GM23338 (cell line): ENCODE data around the gene AVPR1A. TPM values are rescaled to one million over a fixed set of nuclear protein-coding genes. Genes with fewer than 3 reads are reported as not detected.
A peak's percentile ranks its signal among the peaks of the same experiment; 100 is the strongest.

Experiments used
- ATAC-seq: fragments of 200-7000 bp; cut with Tn5 transposase; 3 replicates; pipeline ENCODE4 v1.9.1; 2020
- DNase-seq: peaks from one replicate; pipeline ENCODE4 v3.0.0-alpha.2; 2015; ENCODE audit warnings: low spot score
- H2AFZ ChIP-seq: fragments of 200-600 bp; sonication (generic); 2 replicates; pipeline ENCODE4 v1.8.0; 2016; ENCODE audit warnings: antibody characterized with exemption, mild to moderate bottlenecking, moderate library complexity
- H3F3A ChIP-seq: fragments of 200-600 bp; sonication (generic); replicated peaks from 2 replicates; pipeline ENCODE4 v1.8.0; 2017; ENCODE audit warnings: antibody characterized with exemption, mixed run types, low read depth
- H3K27ac ChIP-seq: fragments of 200-600 bp; sonication (generic); 2 replicates; pipeline ENCODE4 v1.6.1; 2016; ENCODE audit warnings: low read depth
- H3K27me3 ChIP-seq: fragments of 200-600 bp; sonication (generic); 2 replicates; pipeline ENCODE4 v1.8.0; 2016; ENCODE audit warnings: mild to moderate bottlenecking, mixed run types, moderate library complexity; ENCODE audit not compliant: insufficient read depth
- H3K36me3 ChIP-seq: fragments of 200-600 bp; sonication (generic); 2 replicates; pipeline ENCODE4 v1.8.0; 2016; ENCODE audit warnings: mild to moderate bottlenecking; ENCODE audit not compliant: insufficient read depth
- H3K4me1 ChIP-seq: fragments of 200-600 bp; sonication (generic); 2 replicates; pipeline ENCODE4 v1.8.0; 2016; ENCODE audit warnings: mild to moderate bottlenecking, moderate library complexity; ENCODE audit not compliant: insufficient read depth
- H3K4me2 ChIP-seq: fragments of 200-600 bp; sonication (generic); 2 replicates; pipeline ENCODE4 v1.7.1; 2017; ENCODE audit warnings: mixed run types
- H3K4me3 ChIP-seq: fragments of 200-600 bp; sonication (generic); 2 replicates; pipeline ENCODE4 v1.6.1; 2016; ENCODE audit warnings: mixed run types
- H3K79me2 ChIP-seq: fragments of 200-600 bp; sonication (generic); replicated peaks from 2 replicates; pipeline ENCODE4 v1.8.0; 2017; ENCODE audit warnings: mild to moderate bottlenecking; ENCODE audit not compliant: insufficient read depth
- H3K9me2 ChIP-seq: fragments of 200-600 bp; sonication (generic); 2 replicates; pipeline ENCODE4 v1.8.0; 2017; ENCODE audit not compliant: insufficient read depth
- H4K20me1 ChIP-seq: fragments of 200-600 bp; sonication (generic); replicated peaks from 2 replicates; pipeline ENCODE4 v1.8.0; 2017; ENCODE audit warnings: mild to moderate bottlenecking; ENCODE audit not compliant: insufficient read depth
- H3K27ac Mint-ChIP-seq: 2 replicates; pipeline ENCODE4 v1.8.0; 2020; ENCODE audit warnings: inconsistent platforms, mild to moderate bottlenecking, moderate library complexity, mixed read lengths
- H3K27me3 Mint-ChIP-seq: 3 replicates; pipeline ENCODE4 v1.8.0; 2022; ENCODE audit warnings: low read depth, mild to moderate bottlenecking, moderate library complexity, mixed read lengths, inconsistent platforms; ENCODE audit not compliant: insufficient read depth, poor library complexity
- H3K36me3 Mint-ChIP-seq: 3 replicates; pipeline ENCODE4 v1.8.0; 2021; ENCODE audit warnings: low read depth, mild to moderate bottlenecking, inconsistent platforms, moderate library complexity, mixed read lengths
- H3K4me1 Mint-ChIP-seq: 3 replicates; pipeline ENCODE4 v1.8.0; 2020; ENCODE audit warnings: mild to moderate bottlenecking, inconsistent platforms, mixed read lengths
- H3K4me3 Mint-ChIP-seq: 3 replicates; pipeline ENCODE4 v1.8.0; 2021; ENCODE audit warnings: moderate library complexity, mild to moderate bottlenecking, inconsistent platforms, mixed read lengths
- H3K9me3 Mint-ChIP-seq: 3 replicates; pipeline ENCODE4 v1.8.0; 2020; ENCODE audit warnings: moderate library complexity, mild to moderate bottlenecking, inconsistent platforms, mixed read lengths
- CREB1 ChIP-seq: fragments of 250-450 bp; sonication (Bioruptor Pico); IDR thresholded peaks from 2 replicates; pipeline ENCODE4 v1.5.0; 2020; ENCODE audit warnings: low read depth, mild to moderate bottlenecking, moderate library complexity
- ZNF331 ChIP-seq: fragments of 250-450 bp; sonication (Bioruptor Pico); IDR thresholded peaks from 2 replicates; pipeline ENCODE4 v1.5.0; 2020; ENCODE audit warnings: low read depth, mild to moderate bottlenecking, moderate library complexity
- polyA plus RNA-seq: library from polyadenylated mRNA; unstranded; fragments of >200 nt; fragmentation: Nextera tagmentation; extraction: Ambion mirVana; gene quantifications from 2 replicates; pipeline ENCODE4 v1.2.1, GENCODE V29; 2016
- total RNA-seq: library from RNA; depleted of rRNA; stranded (reverse); fragments of >200 nt; shearing (Covaris generic); gene quantifications from 2 replicates; pipeline ENCODE4 v1.2.3, GENCODE V29; 2014
- TF ChIP-seq, protein P1 (sequence below), 2 experiments: fragments of 200-600 bp in 1 of 2; sonication (generic) in 1 of 2; conservative IDR thresholded peaks; 2 replicates each; pipeline versions ENCODE4 v1.5.1 to v1.6.1; 2016 to 2017; ENCODE audit warnings: antibody characterized with exemption in 2 of 2, low read depth in 2 of 2, mild to moderate bottlenecking in 2 of 2, moderate library complexity in 1 of 2
- TF ChIP-seq, protein P2 (sequence below): fragments of 250-450 bp; sonication (Bioruptor Pico); IDR thresholded peaks from 2 replicates; pipeline ENCODE4 v1.5.0; 2020; ENCODE audit warnings: mild to moderate bottlenecking, moderate library complexity

Gene AVPR1A
- total and polyA plus RNA-seq, 2 experiments from 2014 or later: 0.24 TPM; not detected in 1

DNA sequence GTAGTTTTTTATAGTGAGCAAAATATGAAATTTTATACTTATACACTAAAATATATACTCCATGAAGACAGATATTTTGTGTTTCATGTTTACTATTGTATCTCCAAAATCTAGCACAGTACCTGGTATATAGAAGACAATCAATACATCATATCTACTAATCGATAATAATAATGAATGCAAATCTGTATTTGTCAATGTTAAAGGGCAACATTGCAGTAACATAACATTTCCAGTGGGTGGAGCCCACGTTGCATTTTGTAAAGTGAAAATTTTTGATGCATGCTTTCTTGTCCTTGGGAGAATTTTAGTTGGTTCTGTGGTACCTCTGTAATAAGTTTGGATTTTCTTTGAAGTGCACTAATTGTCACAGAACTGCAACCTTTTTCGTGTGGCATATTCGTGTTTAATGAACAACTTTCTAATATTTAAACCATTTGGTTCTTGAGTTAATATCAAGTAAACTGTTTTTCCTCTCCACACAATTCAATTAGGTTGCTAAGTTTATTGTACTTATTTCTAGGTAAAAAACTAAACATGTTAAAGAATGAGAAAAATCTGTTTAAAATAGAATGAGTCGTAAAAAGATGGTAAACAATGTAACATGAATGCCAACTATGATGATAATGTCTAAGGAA, 47.4 kb downstream of the AVPR1A start:
- ATAC-seq: no peak

More for the DNA sequence above, 47.4 kb downstream of the AVPR1A start:
- H3K27me3 Mint-ChIP-seq: peaks cover 2% of the 10 kb centered on the region
- no peaks in the 10 kb centered on the region for H3K79me2 ChIP-seq
- H3K9me3 Mint-ChIP-seq: no peaks in the 10 kb centered on the region
- H3K27ac ChIP-seq: no peak overlapping the region
- H3K36me3 ChIP-seq: no peaks in the 10 kb centered on the region
- H3K4me3 Mint-ChIP-seq: no peak overlapping the region
- no peaks in the 10 kb centered on the region for H3K4me1 ChIP-seq
- no peak overlapping the region for H3K4me3 ChIP-seq
- DNase-seq: peak; percentile 51
- TF ChIP-seq CREB1 (CRISPR knock-in tag): no peak
- TF ChIP-seq ZNF331 (CRISPR knock-in tag): no peak
- TF ChIP-seq, protein P1, sequence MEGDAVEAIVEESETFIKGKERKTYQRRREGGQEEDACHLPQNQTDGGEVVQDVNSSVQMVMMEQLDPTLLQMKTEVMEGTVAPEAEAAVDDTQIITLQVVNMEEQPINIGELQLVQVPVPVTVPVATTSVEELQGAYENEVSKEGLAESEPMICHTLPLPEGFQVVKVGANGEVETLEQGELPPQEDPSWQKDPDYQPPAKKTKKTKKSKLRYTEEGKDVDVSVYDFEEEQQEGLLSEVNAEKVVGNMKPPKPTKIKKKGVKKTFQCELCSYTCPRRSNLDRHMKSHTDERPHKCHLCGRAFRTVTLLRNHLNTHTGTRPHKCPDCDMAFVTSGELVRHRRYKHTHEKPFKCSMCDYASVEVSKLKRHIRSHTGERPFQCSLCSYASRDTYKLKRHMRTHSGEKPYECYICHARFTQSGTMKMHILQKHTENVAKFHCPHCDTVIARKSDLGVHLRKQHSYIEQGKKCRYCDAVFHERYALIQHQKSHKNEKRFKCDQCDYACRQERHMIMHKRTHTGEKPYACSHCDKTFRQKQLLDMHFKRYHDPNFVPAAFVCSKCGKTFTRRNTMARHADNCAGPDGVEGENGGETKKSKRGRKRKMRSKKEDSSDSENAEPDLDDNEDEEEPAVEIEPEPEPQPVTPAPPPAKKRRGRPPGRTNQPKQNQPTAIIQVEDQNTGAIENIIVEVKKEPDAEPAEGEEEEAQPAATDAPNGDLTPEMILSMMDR (conservative IDR thresholded peaks at IDR 0.05; ENCODE audit: low read depth in 2 of 2): peak; percentile 81 to 97
- TF ChIP-seq, protein P2, sequence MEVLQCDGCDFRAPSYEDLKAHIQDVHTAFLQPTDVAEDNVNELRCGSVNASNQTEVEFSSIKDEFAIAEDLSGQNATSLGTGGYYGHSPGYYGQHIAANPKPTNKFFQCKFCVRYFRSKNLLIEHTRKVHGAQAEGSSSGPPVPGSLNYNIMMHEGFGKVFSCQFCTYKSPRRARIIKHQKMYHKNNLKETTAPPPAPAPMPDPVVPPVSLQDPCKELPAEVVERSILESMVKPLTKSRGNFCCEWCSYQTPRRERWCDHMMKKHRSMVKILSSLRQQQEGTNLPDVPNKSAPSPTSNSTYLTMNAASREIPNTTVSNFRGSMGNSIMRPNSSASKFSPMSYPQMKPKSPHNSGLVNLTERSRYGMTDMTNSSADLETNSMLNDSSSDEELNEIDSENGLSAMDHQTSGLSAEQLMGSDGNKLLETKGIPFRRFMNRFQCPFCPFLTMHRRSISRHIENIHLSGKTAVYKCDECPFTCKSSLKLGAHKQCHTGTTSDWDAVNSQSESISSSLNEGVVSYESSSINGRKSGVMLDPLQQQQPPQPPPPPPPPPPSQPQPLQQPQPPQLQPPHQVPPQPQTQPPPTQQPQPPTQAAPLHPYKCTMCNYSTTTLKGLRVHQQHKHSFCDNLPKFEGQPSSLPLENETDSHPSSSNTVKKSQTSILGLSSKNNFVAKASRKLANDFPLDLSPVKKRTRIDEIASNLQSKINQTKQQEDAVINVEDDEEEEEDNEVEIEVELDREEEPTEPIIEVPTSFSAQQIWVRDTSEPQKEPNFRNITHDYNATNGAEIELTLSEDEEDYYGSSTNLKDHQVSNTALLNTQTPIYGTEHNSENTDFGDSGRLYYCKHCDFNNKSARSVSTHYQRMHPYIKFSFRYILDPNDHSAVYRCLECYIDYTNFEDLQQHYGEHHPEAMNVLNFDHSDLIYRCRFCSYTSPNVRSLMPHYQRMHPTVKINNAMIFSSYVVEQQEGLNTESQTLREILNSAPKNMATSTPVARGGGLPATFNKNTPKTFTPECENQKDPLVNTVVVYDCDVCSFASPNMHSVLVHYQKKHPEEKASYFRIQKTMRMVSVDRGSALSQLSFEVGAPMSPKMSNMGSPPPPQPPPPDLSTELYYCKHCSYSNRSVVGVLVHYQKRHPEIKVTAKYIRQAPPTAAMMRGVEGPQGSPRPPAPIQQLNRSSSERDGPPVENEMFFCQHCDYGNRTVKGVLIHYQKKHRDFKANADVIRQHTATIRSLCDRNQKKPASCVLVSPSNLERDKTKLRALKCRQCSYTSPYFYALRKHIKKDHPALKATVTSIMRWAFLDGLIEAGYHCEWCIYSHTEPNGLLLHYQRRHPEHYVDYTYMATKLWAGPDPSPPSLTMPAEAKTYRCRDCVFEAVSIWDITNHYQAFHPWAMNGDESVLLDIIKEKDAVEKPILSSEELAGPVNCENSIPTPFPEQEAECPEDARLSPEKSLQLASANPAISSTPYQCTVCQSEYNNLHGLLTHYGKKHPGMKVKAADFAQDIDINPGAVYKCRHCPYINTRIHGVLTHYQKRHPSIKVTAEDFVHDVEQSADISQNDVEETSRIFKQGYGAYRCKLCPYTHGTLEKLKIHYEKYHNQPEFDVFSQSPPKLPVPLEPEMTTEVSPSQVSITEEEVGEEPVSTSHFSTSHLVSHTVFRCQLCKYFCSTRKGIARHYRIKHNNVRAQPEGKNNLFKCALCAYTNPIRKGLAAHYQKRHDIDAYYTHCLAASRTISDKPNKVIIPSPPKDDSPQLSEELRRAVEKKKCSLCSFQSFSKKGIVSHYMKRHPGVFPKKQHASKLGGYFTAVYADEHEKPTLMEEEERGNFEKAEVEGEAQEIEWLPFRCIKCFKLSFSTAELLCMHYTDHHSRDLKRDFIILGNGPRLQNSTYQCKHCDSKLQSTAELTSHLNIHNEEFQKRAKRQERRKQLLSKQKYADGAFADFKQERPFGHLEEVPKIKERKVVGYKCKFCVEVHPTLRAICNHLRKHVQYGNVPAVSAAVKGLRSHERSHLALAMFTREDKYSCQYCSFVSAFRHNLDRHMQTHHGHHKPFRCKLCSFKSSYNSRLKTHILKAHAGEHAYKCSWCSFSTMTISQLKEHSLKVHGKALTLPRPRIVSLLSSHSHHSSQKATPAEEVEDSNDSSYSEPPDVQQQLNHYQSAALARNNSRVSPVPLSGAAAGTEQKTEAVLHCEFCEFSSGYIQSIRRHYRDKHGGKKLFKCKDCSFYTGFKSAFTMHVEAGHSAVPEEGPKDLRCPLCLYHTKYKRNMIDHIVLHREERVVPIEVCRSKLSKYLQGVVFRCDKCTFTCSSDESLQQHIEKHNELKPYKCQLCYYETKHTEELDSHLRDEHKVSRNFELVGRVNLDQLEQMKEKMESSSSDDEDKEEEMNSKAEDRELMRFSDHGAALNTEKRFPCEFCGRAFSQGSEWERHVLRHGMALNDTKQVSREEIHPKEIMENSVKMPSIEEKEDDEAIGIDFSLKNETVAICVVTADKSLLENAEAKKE (CRISPR knock-in tag): no peak
- no peaks in the 10 kb centered on the region for H3K4me1 Mint-ChIP-seq
- no peak overlapping the region for H3K27ac Mint-ChIP-seq
- no peaks in the 10 kb centered on the region for H4K20me1 ChIP-seq
- no peak overlapping the region for H2AFZ ChIP-seq
- H3K4me2 ChIP-seq: no peak overlapping the region
- H3K9me2 ChIP-seq: no peaks in the 10 kb centered on the region
- no peaks in the 10 kb centered on the region for H3K36me3 Mint-ChIP-seq
- H3F3A ChIP-seq: no peaks in the 10 kb centered on the region
- no peaks in the 10 kb centered on the region for H3K27me3 ChIP-seq
